ENCODE data around the gene ZNF750. TPM values are rescaled to one million over a fixed set of nuclear protein-coding genes. Genes with fewer than 3 reads are reported as not detected.
A peak's percentile ranks its signal among the peaks of the same experiment; 100 is the strongest.

The ZNF750 gene
- total RNA-seq, 1 donor from 2014 or later, result not detected

- H3K36me3 Mint-ChIP-seq, result peaks cover 8% of the 10 kb centered on the region
- H3K4me3 Mint-ChIP-seq, result no peak overlapping the region
- Histone ChIP-seq H3K27me3 (no peaks in the 10 kb centered on the region), H3K4me1 (no peaks in the 10 kb centered on the region), H3K4me3 (no peak overlapping the region), H3K27ac (no peak overlapping the region), H3K9me3 (ENCODE audit: low read depth) (no peaks in the 10 kb centered on the region), H3F3A (ENCODE audit: low read depth) (no peaks in the 10 kb centered on the region), H3K9ac (no peak overlapping the region), H2AFZ (replicated peaks) (no peak overlapping the region), H4K20me1 (ENCODE audit: low read depth) (peaks cover 24% of the 10 kb centered on the region), H3K36me3 (no peaks in the 10 kb centered on the region), H3K4me2 (no peak overlapping the region), H3K79me2 (ENCODE audit: low read depth) (peaks cover 23% of the 10 kb centered on the region)
- peaks cover 28% of the 10 kb centered on the region for H3K4me1 Mint-ChIP-seq
- H3K27ac Mint-ChIP-seq, result no peak overlapping the region
- DNase-seq (ENCODE audit: low spot score), result no peak
- no peaks in the 10 kb centered on the region for H3K9me3 Mint-ChIP-seq
- no peaks in the 10 kb centered on the region for H3K27me3 Mint-ChIP-seq (ENCODE audit: insufficient read depth, low read depth)
- TF ChIP-seq EZH2 (IDR thresholded peaks at IDR 0.05), result no peak
- no peak for TF ChIP-seq EZH2phosphoT487 (IDR thresholded peaks at IDR 0.05)
- TF ChIP-seq, protein P1, sequence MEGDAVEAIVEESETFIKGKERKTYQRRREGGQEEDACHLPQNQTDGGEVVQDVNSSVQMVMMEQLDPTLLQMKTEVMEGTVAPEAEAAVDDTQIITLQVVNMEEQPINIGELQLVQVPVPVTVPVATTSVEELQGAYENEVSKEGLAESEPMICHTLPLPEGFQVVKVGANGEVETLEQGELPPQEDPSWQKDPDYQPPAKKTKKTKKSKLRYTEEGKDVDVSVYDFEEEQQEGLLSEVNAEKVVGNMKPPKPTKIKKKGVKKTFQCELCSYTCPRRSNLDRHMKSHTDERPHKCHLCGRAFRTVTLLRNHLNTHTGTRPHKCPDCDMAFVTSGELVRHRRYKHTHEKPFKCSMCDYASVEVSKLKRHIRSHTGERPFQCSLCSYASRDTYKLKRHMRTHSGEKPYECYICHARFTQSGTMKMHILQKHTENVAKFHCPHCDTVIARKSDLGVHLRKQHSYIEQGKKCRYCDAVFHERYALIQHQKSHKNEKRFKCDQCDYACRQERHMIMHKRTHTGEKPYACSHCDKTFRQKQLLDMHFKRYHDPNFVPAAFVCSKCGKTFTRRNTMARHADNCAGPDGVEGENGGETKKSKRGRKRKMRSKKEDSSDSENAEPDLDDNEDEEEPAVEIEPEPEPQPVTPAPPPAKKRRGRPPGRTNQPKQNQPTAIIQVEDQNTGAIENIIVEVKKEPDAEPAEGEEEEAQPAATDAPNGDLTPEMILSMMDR (IDR thresholded peaks at IDR 0.05), result no peak
Measured at GRCh38 chr17:82791532-82791931, 48.3 kb downstream of the ZNF750 start.

DNA sequence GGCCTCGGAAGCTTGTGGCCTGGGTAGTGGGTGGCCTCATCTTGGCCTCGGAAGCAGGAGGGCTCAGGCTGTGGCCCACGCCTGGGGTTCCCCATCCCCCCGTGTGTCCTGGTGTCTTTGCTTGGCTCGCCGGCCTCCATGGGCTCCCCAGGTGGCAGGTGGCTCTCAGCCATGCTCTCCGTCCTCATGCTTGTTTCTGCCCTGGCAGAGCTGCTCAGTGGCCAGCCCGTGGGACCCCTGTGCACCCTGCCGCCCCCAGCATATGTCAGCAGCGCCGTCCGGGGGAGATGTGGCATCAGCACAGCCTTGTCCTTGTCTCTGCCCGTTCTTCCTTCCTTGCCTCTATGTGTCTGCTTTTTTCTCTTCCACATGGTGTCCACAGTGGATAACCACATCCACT lies 49.4 kb downstream of the ZNF750 start:
- H3K4me3 ChIP-seq, result no peak overlapping the region
- Mint-ChIP-seq H3K27me3 (ENCODE audit: insufficient read depth, low read depth) (no peaks in the 10 kb centered on the region), H3K36me3 (peaks cover 10% of the 10 kb centered on the region), H3K4me3 (no peak overlapping the region), H3K9me3 (no peaks in the 10 kb centered on the region), H3K27ac (no peak overlapping the region), H3K4me1 (peaks cover 28% of the 10 kb centered on the region)
- H3K9ac ChIP-seq, result no peak overlapping the region
- no peaks in the 10 kb centered on the region for H3K27me3 ChIP-seq
- TF ChIP-seq, protein P1 (IDR thresholded peaks at IDR 0.05), result no peak
- no peak for TF ChIP-seq EZH2phosphoT487 (IDR thresholded peaks at IDR 0.05)
- no peak for TF ChIP-seq EZH2 (IDR thresholded peaks at IDR 0.05)
- H3F3A ChIP-seq (ENCODE audit: low read depth), result no peaks in the 10 kb centered on the region
- H2AFZ ChIP-seq (replicated peaks), result no peak overlapping the region
- H3K27ac ChIP-seq, result no peak overlapping the region
- H4K20me1 ChIP-seq (ENCODE audit: low read depth), result peaks cover 18% of the 10 kb centered on the region
- H3K4me2 ChIP-seq, result no peak overlapping the region
- no peaks in the 10 kb centered on the region for H3K36me3 ChIP-seq
- peaks cover 22% of the 10 kb centered on the region for H3K79me2 ChIP-seq (ENCODE audit: low read depth)
- H3K9me3 ChIP-seq (ENCODE audit: low read depth), result no peaks in the 10 kb centered on the region
- no peak for DNase-seq (ENCODE audit: low spot score)
- no peaks in the 10 kb centered on the region for H3K4me1 ChIP-seq

- no peak overlapping the region for H3K27ac ChIP-seq
- no peak overlapping the region for H2AFZ ChIP-seq (replicated peaks)
- Mint-ChIP-seq H3K36me3 (peaks cover 10% of the 10 kb centered on the region), H3K27ac (peak overlapping the region; percentile 24), H3K4me1 (peaks cover 25% of the 10 kb centered on the region), H3K27me3 (ENCODE audit: insufficient read depth, low read depth) (no peaks in the 10 kb centered on the region), H3K9me3 (no peaks in the 10 kb centered on the region), H3K4me3 (no peak overlapping the region)
- no peaks in the 10 kb centered on the region for H3K4me1 ChIP-seq
- peaks cover 18% of the 10 kb centered on the region for H4K20me1 ChIP-seq (ENCODE audit: low read depth)
- H3K27me3 ChIP-seq, result no peaks in the 10 kb centered on the region
- no peaks in the 10 kb centered on the region for H3F3A ChIP-seq (ENCODE audit: low read depth)
- H3K4me3 ChIP-seq, result no peak overlapping the region
- H3K4me2 ChIP-seq, result no peak overlapping the region
- no peak overlapping the region for H3K9ac ChIP-seq
- DNase-seq (ENCODE audit: low spot score), result no peak
- no peaks in the 10 kb centered on the region for H3K9me3 ChIP-seq (ENCODE audit: low read depth)
- TF ChIP-seq EZH2phosphoT487 (IDR thresholded peaks at IDR 0.05) (no peak), EZH2 (IDR thresholded peaks at IDR 0.05) (no peak)
- TF ChIP-seq, protein P1 (IDR thresholded peaks at IDR 0.05), result no peak
- no peaks in the 10 kb centered on the region for H3K36me3 ChIP-seq
- H3K79me2 ChIP-seq (ENCODE audit: low read depth), result peaks cover 22% of the 10 kb centered on the region
Measured at GRCh38 chr17:82789806-82790205, 50.0 kb downstream of the ZNF750 start.

Measured in neural progenitor cell (in vitro differentiated cells).